GM04503 (cell line): Measurements from ENCODE around the gene PAGR1.
"Not testable (repeated sequence)": the region's sequence is repeated elsewhere in the genome, so short reads cannot be mapped to it uniquely, and the experiment has no call there.

Experiments
- DNase-seq: peaks from one replicate; pipeline ENCODE4 v3.0.0-alpha.2; 2012; ENCODE audit warnings: low read depth

PAGR1 gene

GRCh38 chr16:29812754-29813643, 3.0 kb upstream of the PAGR1 start:
- no peak for DNase-seq

- DNase-seq: no peak
These were observed 2.0 kb upstream of the PAGR1 start for GRCh38 chr16:29813644-29814562.

- DNase-seq: no peak
These were observed 1.4 kb upstream of the PAGR1 start for GRCh38 chr16:29814592-29814991.

GRCh38 chr16:29815032-29815721, 775 bp upstream of the PAGR1 start:
- no peak for DNase-seq

GRCh38 chr16:29816694-29817441, 916 bp downstream of the PAGR1 start:
- DNase-seq: no peak

GRCh38 chr16:29818082-29818481, 2.1 kb downstream of the PAGR1 start:
- DNase-seq: no peak

GRCh38 chr16:29819506-29819905, 3.6 kb downstream of the PAGR1 start:
- DNase-seq: no peak

- DNase-seq: no peak
These were observed 4.3 kb downstream of the PAGR1 start, which contains the start of gene MVP for GRCh38 chr16:29820271-29820701. Gene MVP, plus strand, starts transcription at chr16:29820462. Its CDS starts 10,088 bp downstream, at chr16:29830550.

- no peak for DNase-seq
These were observed 5.0 kb downstream of the PAGR1 start for GRCh38 chr16:29820730-29821642.

GRCh38 chr16:29821643-29822115, 5.7 kb downstream of the PAGR1 start:
- no peak for DNase-seq

GRCh38 chr16:29824589-29825144, 8.7 kb downstream of the PAGR1 start:
- no peak for DNase-seq

GRCh38 chr16:29825145-29826044, 9.4 kb downstream of the PAGR1 start:
- DNase-seq: peak; percentile 71

- DNase-seq: no peak
These were observed 10.4 kb downstream of the PAGR1 start for GRCh38 chr16:29826342-29826695.

GRCh38 chr16:29830774-29831173, 14.8 kb downstream of the PAGR1 start:
- no peak for DNase-seq

GRCh38 chr16:29831490-29831889, 15.5 kb downstream of the PAGR1 start:
- no peak for DNase-seq

- DNase-seq: not testable (repeated sequence)
These were observed 17.3 kb downstream of the PAGR1 start for GRCh38 chr16:29833219-29833618.

GRCh38 chr16:29834079-29834478, 18.1 kb downstream of the PAGR1 start:
- no peak for DNase-seq

GRCh38 chr16:29835926-29836325, 20.0 kb downstream of the PAGR1 start:
- DNase-seq: no peak

GRCh38 chr16:29836623-29837022, 20.7 kb downstream of the PAGR1 start:
- no peak for DNase-seq
